K562 (cell line): ENCODE data around the gene SARS1. TPM values are rescaled to one million over a fixed set of nuclear protein-coding genes. Genes with fewer than 3 reads are reported as not detected.
A peak's percentile ranks its signal among the peaks of the same experiment; 100 is the strongest.

ENCODE experiments used
- CREB5 ChIP-seq: fragments of 250-450 bp; sonication (Bioruptor Pico); IDR thresholded peaks from 2 replicates; pipeline ENCODE4 v1.5.0; 2020; ENCODE audit warnings: mild to moderate bottlenecking
- GTF2F1 ChIP-seq: IDR thresholded peaks from 2 replicates; pipeline ENCODE4 v1.6.1; 2011; ENCODE audit warnings: low read depth, low read length, improper control_type of control experiment
- HDGF ChIP-seq: fragments of 450-650 bp; IDR thresholded peaks from 2 replicates; pipeline ENCODE4 v1.6.1; 2016
- JUNB ChIP-seq: fragments of 450-650 bp; formaldehyde crosslinking; conservative IDR thresholded peaks from 2 replicates; pipeline ENCODE4 v1.4.0; 2020; ENCODE audit warnings: mild to moderate bottlenecking
- MNT ChIP-seq, 2 experiments: fragments of 450-650 bp; conservative IDR thresholded peaks; 2 replicates each; pipeline ENCODE4 v1.6.1; 2017; ENCODE audit warnings: mild to moderate bottlenecking in 2 of 2, moderate library complexity in 2 of 2
- NFYB ChIP-seq: IDR thresholded peaks from 2 replicates; pipeline ENCODE4 v1.6.1; 2011; ENCODE audit warnings: mild to moderate bottlenecking, moderate library complexity; ENCODE audit not compliant: insufficient read length; ENCODE audit errors: extremely low read depth
- PCBP1 ChIP-seq: fragments of 200-400 bp; formaldehyde crosslinking; IDR thresholded peaks from 2 replicates; pipeline ENCODE4 v1.6.1; 2018; ENCODE audit warnings: mild to moderate bottlenecking, low read depth, low read length; ENCODE audit not compliant: poor library complexity, severe bottlenecking
- POLR2AphosphoS2 ChIP-seq: IDR thresholded peaks from 2 replicates; pipeline ENCODE4 v1.6.1; 2012; ENCODE audit warnings: low read length, improper control_type of control experiment
- RFX7 ChIP-seq: fragments of 250-450 bp; sonication (Bioruptor Pico); IDR thresholded peaks from 2 replicates; pipeline ENCODE4 v1.5.1; 2021; ENCODE audit warnings: mild to moderate bottlenecking
- RNF2 ChIP-seq: sonication (generic); IDR thresholded peaks from 2 replicates; pipeline ENCODE4 v1.6.1; 2016
- SMAD1 ChIP-seq: fragments of 150-350 bp; IDR thresholded peaks from 2 replicates; pipeline ENCODE4 v1.6.1; 2014; ENCODE audit warnings: low read length, low read depth; ENCODE audit not compliant: partially characterized antibody
- SMAD2 ChIP-seq: fragments of 150-350 bp; IDR thresholded peaks from 2 replicates; pipeline ENCODE4 v1.6.1; 2014; ENCODE audit warnings: low read depth, mild to moderate bottlenecking, low read length
- STAT6 ChIP-seq: sonication (generic); formaldehyde crosslinking; IDR thresholded peaks from 2 replicates; pipeline ENCODE4 v1.8.1; 2023; ENCODE audit warnings: mild to moderate bottlenecking, missing genetic modification reagents
- TEAD2 ChIP-seq: fragments of 450-650 bp; IDR thresholded peaks from 2 replicates; pipeline ENCODE4 v1.6.1; 2016; ENCODE audit warnings: missing genetic modification characterization, control low read depth, missing compliant biosample characterization
- ZNF23 ChIP-seq: fragments of 250-450 bp; sonication (Bioruptor Pico); IDR thresholded peaks from 2 replicates; pipeline ENCODE4 v1.4.0; 2020; ENCODE audit warnings: mild to moderate bottlenecking
- ZNF311 ChIP-seq: fragments of 250-450 bp; sonication (Bioruptor Pico); IDR thresholded peaks from 2 replicates; pipeline ENCODE4 v1.4.0; 2020; ENCODE audit warnings: mild to moderate bottlenecking, moderate library complexity
- ZNF431 ChIP-seq: sonication (generic); formaldehyde crosslinking; IDR thresholded peaks from 2 replicates; pipeline ENCODE4 v1.8.0; 2022; ENCODE audit warnings: mild to moderate bottlenecking, missing genetic modification reagents
- ZNF436 ChIP-seq: fragments of 250-450, 450-650 bp; sonication (Bioruptor Pico); formaldehyde crosslinking; IDR thresholded peaks from 2 replicates; pipeline ENCODE4 v1.7.0; 2020; ENCODE audit warnings: mild to moderate bottlenecking
- ZNF639 ChIP-seq, 2 experiments: fragments of 200-800 bp in 1 of 2; sonication (Bioruptor generic) in 1 of 2; sonication (generic) in 1 of 2; formaldehyde crosslinking in 1 of 2; IDR thresholded peaks in 1 of 2; conservative IDR thresholded peaks in 1 of 2; 2 replicates each; pipeline versions ENCODE4 v1.5.0 to v1.6.1; 2016 to 2020; ENCODE audit warnings: missing compliant biosample characterization in 1 of 2, missing genetic modification characterization in 1 of 2, missing genetic modification reagents in 1 of 2
- polyA plus RNA-seq, 8 experiments: library from polyadenylated mRNA; depleted of rRNA in 4 of 8; stranded (reverse) in 5 of 8; unstranded in 3 of 8; fragments of >200 nt; fragmentation: Nextera tagmentation in 2 of 8; fragmentation: Illumina TruSeq in 1 of 8; extraction: Ambion mirVana in 2 of 8; extraction: Trizol in 1 of 8; gene quantifications; 2 replicates each; pipeline versions ENCODE4 v1.2.1 to v1.2.3, GENCODE V29; 2011 to 2014; ENCODE audit warnings: inconsistent platforms in 1 of 8, missing spikeins in 1 of 8
- total RNA-seq, 7 experiments: library from RNA; depleted of rRNA in 6 of 7; stranded (reverse); fragments of >200 nt in 6 of 7; fragmentation: Illumina TruSeq in 2 of 7; extraction: Trizol in 2 of 7; gene quantifications; 2 replicates each; pipeline versions ENCODE4 v1.2.1 to v1.2.3, GENCODE V29; 2011 to 2021; ENCODE audit warnings: low replicate concordance in 1 of 7

The SARS1 gene
- total and polyA plus RNA-seq, 9 of the 15 experiments (the other 6 are each of a cell fraction or from before 2014, with no cell fraction given): 221 to 623 (median 254) TPM

- TF ChIP-seq MNT (conservative IDR thresholded peaks at IDR 0.05): peak; percentile 82 to 94
- peak; percentile 78; the same call in 1 of the 2 replicates for TF ChIP-seq STAT6 (CRISPR knock-in tag)
- no peak for TF ChIP-seq JUNB (CRISPR knock-in tag)
- TF ChIP-seq POLR2AphosphoS2: peak; percentile 82; the same call in 1 of the 2 replicates
- TF ChIP-seq NFYB: peak; percentile 24
- TF ChIP-seq SMAD2: no peak
- no peak for TF ChIP-seq RFX7 (CRISPR knock-in tag)
- TF ChIP-seq PCBP1: peak; percentile 79
- TF ChIP-seq ZNF23 (CRISPR knock-in tag): no peak
- TF ChIP-seq HDGF: peak; percentile 87; the same call in 1 of the 2 replicates
- TF ChIP-seq ZNF431 (CRISPR knock-in tag): no peak; the same call in 1 of the 2 replicates
- TF ChIP-seq ZNF639 (CRISPR knock-in tag; conservative IDR thresholded peaks at IDR 0.05 in 1 of 2, IDR thresholded peaks at IDR 0.05 in 1 of 2): peak in 1 of 2 experiments; percentile 93; a peak in 2 of 4 replicates
- no peak for TF ChIP-seq CREB5 (CRISPR knock-in tag)
- TF ChIP-seq GTF2F1: no peak
- no peak for TF ChIP-seq SMAD1
- TF ChIP-seq ZNF436 (CRISPR knock-in tag): no peak
- TF ChIP-seq TEAD2 (tag): no peak
- peak; percentile 55 for TF ChIP-seq RNF2
- no peak for TF ChIP-seq ZNF311 (CRISPR knock-in tag)
These were observed 69.4 kb downstream of the SARS1 start, which contains the start of gene PSRC1 (continued) for GRCh38 chr1:109282952-109283747.
